ENCODE measurements around the gene TAPBPL.

Gene TAPBPL

GRCh38 chr12:6472491-6472890 lies 20.6 kb downstream of the TAPBPL start:
- no peak for TF ChIP-seq ZBTB7A (IDR thresholded peaks at IDR 0.05; ENCODE audit: low read depth)
- no peak for TF ChIP-seq REST (IDR thresholded peaks at IDR 0.05; ENCODE audit: low read depth)
- TF ChIP-seq TEAD4 (IDR thresholded peaks at IDR 0.05), result no peak
- no peak for TF ChIP-seq CREB1 (IDR thresholded peaks at IDR 0.05; ENCODE audit: low read depth)
- no peak for TF ChIP-seq FOXM1 (IDR thresholded peaks at IDR 0.05; ENCODE audit: borderline replicate concordance, low read depth)
- no peak for TF ChIP-seq TCF12 (IDR thresholded peaks at IDR 0.05; ENCODE audit: low read depth)
- no peak for TF ChIP-seq EP300 (IDR thresholded peaks at IDR 0.05; ENCODE audit: borderline replicate concordance)
- TF ChIP-seq EGR1 (IDR thresholded peaks at IDR 0.05), result no peak
- TF ChIP-seq TAF1 (IDR thresholded peaks at IDR 0.05; ENCODE audit: low read depth), result no peak
- no peak for TF ChIP-seq YY1 (IDR thresholded peaks at IDR 0.05; ENCODE audit: low read depth)

- TF ChIP-seq ZBTB7A (IDR thresholded peaks at IDR 0.05; ENCODE audit: low read depth) (no peak), EGR1 (IDR thresholded peaks at IDR 0.05) (no peak)
Measured at GRCh38 chr12:6476489-6476888, 24.6 kb downstream of the TAPBPL start.

- TF ChIP-seq TEAD4 (IDR thresholded peaks at IDR 0.05) (no peak), CREB1 (IDR thresholded peaks at IDR 0.05; ENCODE audit: low read depth) (no peak), NFIC (IDR thresholded peaks at IDR 0.05) (no peak), FOXM1 (IDR thresholded peaks at IDR 0.05; ENCODE audit: borderline replicate concordance, low read depth) (no peak), ZBTB7A (IDR thresholded peaks at IDR 0.05; ENCODE audit: low read depth) (no peak), YY1 (IDR thresholded peaks at IDR 0.05; ENCODE audit: low read depth) (no peak), MAX (IDR thresholded peaks at IDR 0.05) (no peak), USF1 (IDR thresholded peaks at IDR 0.05) (no peak), RAD21 (IDR thresholded peaks at IDR 0.05; ENCODE audit: low read depth) (no peak), EGR1 (IDR thresholded peaks at IDR 0.05) (no peak), TAF1 (IDR thresholded peaks at IDR 0.05; ENCODE audit: low read depth) (no peak), REST (IDR thresholded peaks at IDR 0.05; ENCODE audit: low read depth) (no peak), CEBPB (IDR thresholded peaks at IDR 0.05) (no peak), EP300 (IDR thresholded peaks at IDR 0.05; ENCODE audit: borderline replicate concordance) (no peak), TCF12 (IDR thresholded peaks at IDR 0.05; ENCODE audit: low read depth) (no peak)
Measured at GRCh38 chr12:6478416-6478815, 26.6 kb downstream of the TAPBPL start.

GRCh38 chr12:6488240-6488639 lies 36.4 kb downstream of the TAPBPL start:
- TF ChIP-seq RAD21 (IDR thresholded peaks at IDR 0.05; ENCODE audit: low read depth), result no peak
- no peak for TF ChIP-seq REST (IDR thresholded peaks at IDR 0.05; ENCODE audit: low read depth)
- no peak for TF ChIP-seq YY1 (IDR thresholded peaks at IDR 0.05; ENCODE audit: low read depth)
- no peak for TF ChIP-seq CREB1 (IDR thresholded peaks at IDR 0.05; ENCODE audit: low read depth)
- TF ChIP-seq MAX (IDR thresholded peaks at IDR 0.05), result no peak
- no peak for TF ChIP-seq ZBTB7A (IDR thresholded peaks at IDR 0.05; ENCODE audit: low read depth)
- TF ChIP-seq TEAD4 (IDR thresholded peaks at IDR 0.05), result no peak
- no peak for TF ChIP-seq NFIC (IDR thresholded peaks at IDR 0.05)
- TF ChIP-seq FOXM1 (IDR thresholded peaks at IDR 0.05; ENCODE audit: borderline replicate concordance, low read depth), result no peak
- TF ChIP-seq EGR1 (IDR thresholded peaks at IDR 0.05), result no peak
- no peak for TF ChIP-seq EP300 (IDR thresholded peaks at IDR 0.05; ENCODE audit: borderline replicate concordance)
- TF ChIP-seq TAF1 (IDR thresholded peaks at IDR 0.05; ENCODE audit: low read depth), result no peak
- no peak for TF ChIP-seq USF1 (IDR thresholded peaks at IDR 0.05)
- TF ChIP-seq TCF12 (IDR thresholded peaks at IDR 0.05; ENCODE audit: low read depth), result no peak
- no peak for TF ChIP-seq CEBPB (IDR thresholded peaks at IDR 0.05)

GRCh38 chr12:6489449-6489848 lies 37.6 kb downstream of the TAPBPL start:
- TF ChIP-seq NFIC (IDR thresholded peaks at IDR 0.05) (no peak), YY1 (IDR thresholded peaks at IDR 0.05; ENCODE audit: low read depth) (no peak), EGR1 (IDR thresholded peaks at IDR 0.05) (no peak), FOXM1 (IDR thresholded peaks at IDR 0.05; ENCODE audit: borderline replicate concordance, low read depth) (no peak), TAF1 (IDR thresholded peaks at IDR 0.05; ENCODE audit: low read depth) (no peak), RAD21 (IDR thresholded peaks at IDR 0.05; ENCODE audit: low read depth) (no peak), ZBTB7A (IDR thresholded peaks at IDR 0.05; ENCODE audit: low read depth) (no peak), CEBPB (IDR thresholded peaks at IDR 0.05) (no peak), REST (IDR thresholded peaks at IDR 0.05; ENCODE audit: low read depth) (no peak)

All from Ishikawa (cell line).